AG04449 (cell line): ENCODE data around the gene SLC19A2.

Source experiments
- CTCF ChIA-PET: fragments of 350-600 bp; formaldehyde crosslinking; extraction: SDS; loops from one replicate; lab custom pipeline; 2021; ENCODE audit warnings: antibody characterized with exemption; lab: Yijun Ruan, JAX
- POLR2A ChIA-PET: fragments of 400-600, 350-600 bp; formaldehyde crosslinking; extraction: SDS; loops from one replicate; lab custom pipeline; 2020; ENCODE audit warnings: antibody characterized with exemption, inconsistent platforms; lab: Yijun Ruan, JAX
- DNase-seq: peaks from one replicate; pipeline ENCODE4 v3.0.0-alpha.2; 2010; ENCODE audit warnings: low read depth, low spot score
- H3K4me3 ChIP-seq: 2 replicates; pipeline ENCODE4 v1.5.1; 2011; ENCODE audit warnings: low read depth, mild to moderate bottlenecking, control low read depth, low read length
- CTCF ChIP-seq: IDR thresholded peaks from one replicate; pipeline ENCODE4 v1.5.1; 2011; ENCODE audit warnings: mild to moderate bottlenecking, moderate library complexity, low read length, control low read depth, inconsistent platforms; ENCODE audit not compliant: insufficient read depth; ENCODE audit errors: missing control alignments

Gene SLC19A2

GRCh38 chr1:169495046-169495775 lies 9.5 kb upstream of the SLC19A2 start:
- ChIA-PET POLR2A (interaction anchor here (0.6 kb wide), 2 partner anchors 9 to 1193 kb away, joined by 3 read pairs; no protein-coding TSS in a partner anchor), CTCF (no interaction called here)
- H3K4me3 ChIP-seq = no peak overlapping the region
- DNase-seq = no peak
- TF ChIP-seq CTCF = no peak

- POLR2A ChIA-PET = no interaction called here
Observed at GRCh38 chr1:169494343-169494742, 8.6 kb upstream of the SLC19A2 start.

GRCh38 chr1:169493251-169493650 lies 7.5 kb upstream of the SLC19A2 start:
- ChIA-PET POLR2A (no interaction called here), CTCF (interaction anchor here (1.1 to 1.7 kb wide), 2 partner anchors 53 to 56 kb away, joined by 3 read pairs; no protein-coding TSS in a partner anchor)
- DNase-seq = no peak
- H3K4me3 ChIP-seq = no peak overlapping the region
- no peak for TF ChIP-seq CTCF

More at GRCh38 chr1:169494343-169494742, 8.6 kb upstream of the SLC19A2 start:
- DNase-seq = no peak
- no peak overlapping the region for H3K4me3 ChIP-seq
- CTCF ChIA-PET = interaction anchor here (1.1 to 1.7 kb wide), 2 partner anchors 52 to 54 kb away, joined by 3 read pairs; no protein-coding TSS in a partner anchor
- no peak for TF ChIP-seq CTCF

DNA sequence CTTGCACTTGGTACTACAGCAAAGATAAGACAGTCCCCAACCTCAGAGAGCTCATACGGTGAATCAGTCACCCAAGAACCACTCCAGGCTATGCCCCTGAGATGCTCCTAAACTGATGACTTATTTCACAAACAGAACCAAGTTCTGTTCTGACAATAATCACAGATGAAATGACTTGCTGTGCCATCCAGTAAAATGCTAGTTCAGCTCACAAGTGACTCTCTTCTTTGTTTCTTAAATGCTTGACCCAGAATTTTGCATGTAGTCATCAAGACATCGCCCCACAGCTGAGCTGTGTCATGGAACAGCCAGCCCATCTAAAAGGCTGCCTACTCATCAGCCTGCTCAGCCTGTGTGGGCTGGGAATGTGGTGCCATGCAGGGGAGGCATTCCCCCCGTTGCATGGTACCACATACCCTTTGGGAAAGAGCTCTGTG lies 6.1 kb upstream of the SLC19A2 start:
- no peak overlapping the region for H3K4me3 ChIP-seq
- CTCF ChIA-PET = no interaction called here
- TF ChIP-seq CTCF = no peak
- POLR2A ChIA-PET = no interaction called here
- DNase-seq = no peak

DNA sequence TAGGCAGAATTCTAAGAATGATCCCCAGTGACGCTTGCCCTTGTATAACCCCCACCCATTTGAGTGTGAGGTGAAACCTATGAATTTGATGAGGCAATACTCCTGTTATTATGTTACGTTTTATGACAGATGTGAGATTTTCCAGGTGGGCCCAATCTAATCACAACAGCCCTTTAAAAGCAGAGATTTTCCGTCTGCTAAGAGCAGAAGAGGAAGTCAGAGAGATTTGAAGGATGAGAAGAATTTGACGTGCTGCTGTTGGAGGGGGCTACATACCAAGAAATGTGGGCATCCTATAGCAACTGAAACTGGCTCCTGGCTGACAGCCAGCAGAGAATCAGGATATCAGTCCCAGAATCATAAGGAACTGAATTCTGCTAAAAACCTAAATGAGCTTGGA lies 2.4 kb upstream of the SLC19A2 start:
- H3K4me3 ChIP-seq = no peak overlapping the region
- ChIA-PET POLR2A (no interaction called here), CTCF (interaction anchor here (2.8 kb wide), 1 partner anchor 58 kb away, joined by 11 read pairs; no protein-coding TSS in a partner anchor)
- no peak for TF ChIP-seq CTCF
- DNase-seq = no peak

DNA sequence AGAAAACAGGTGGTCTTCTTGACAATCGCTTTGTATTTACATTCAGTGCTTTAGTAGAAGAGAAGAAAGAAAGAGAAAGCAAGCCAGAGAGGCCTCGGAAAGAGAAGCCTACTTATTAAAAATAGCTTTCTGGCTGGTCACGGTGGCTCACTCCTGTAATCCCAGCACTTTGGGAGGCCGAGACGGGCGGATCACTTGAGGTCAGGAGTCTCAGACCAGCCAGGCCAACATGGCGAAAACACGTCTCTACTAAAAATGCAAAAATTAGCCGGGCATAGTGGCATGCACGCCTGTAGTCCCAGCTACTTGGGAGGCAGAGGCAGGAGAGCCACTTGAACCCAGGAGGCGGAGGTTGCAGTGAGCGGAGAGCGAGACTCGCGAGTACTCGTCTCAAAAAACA lies 1.8 kb upstream of the SLC19A2 start:
- no peak for DNase-seq
- TF ChIP-seq CTCF = no peak
- ChIA-PET CTCF (interaction anchor here (2.8 kb wide), 1 partner anchor 59 kb away, joined by 11 read pairs; no protein-coding TSS in a partner anchor), POLR2A (no interaction called here)
- H3K4me3 ChIP-seq = no peak overlapping the region
